Smooth muscle cell (in vitro differentiated cells): ENCODE data around the gene AVPR2. TPM values are rescaled to one million over a fixed set of nuclear protein-coding genes. Genes with fewer than 3 reads are reported as not detected.

ENCODE experiments used
- DNase-seq: peaks from one replicate; lab custom pipeline; 2025; ENCODE audit not compliant: unreplicated experiment; lab: John Stamatoyannopoulos, UW
- H2AFZ ChIP-seq: fragments of 200-600 bp; sonication (generic); 2 replicates; pipeline ENCODE4 v1.6.0; 2016; ENCODE audit warnings: antibody characterized with exemption, low read depth, mild to moderate bottlenecking
- H3F3A ChIP-seq: fragments of 200-600 bp; sonication (generic); 2 replicates; pipeline ENCODE4 v1.6.0; 2017; ENCODE audit warnings: antibody characterized with exemption, low read depth
- H3K27ac ChIP-seq: fragments of 200-600 bp; sonication (generic); 2 replicates; pipeline ENCODE4 v1.5.1; 2016; ENCODE audit warnings: low read depth, mild to moderate bottlenecking
- H3K27me3 ChIP-seq: fragments of 200-600 bp; sonication (generic); 2 replicates; pipeline ENCODE4 v1.6.1; 2016; ENCODE audit warnings: low read depth, mild to moderate bottlenecking
- H3K36me3 ChIP-seq: fragments of 200-600 bp; sonication (generic); 2 replicates; pipeline ENCODE4 v1.5.1; 2016; ENCODE audit warnings: low read depth
- H3K4me1 ChIP-seq: fragments of 200-600 bp; sonication (generic); 2 replicates; pipeline ENCODE4 v1.5.1; 2016; ENCODE audit warnings: low read depth
- H3K4me2 ChIP-seq: fragments of 200-600 bp; sonication (generic); 2 replicates; pipeline ENCODE4 v1.6.0; 2016; ENCODE audit warnings: mild to moderate bottlenecking
- H3K4me3 ChIP-seq: fragments of 200-600 bp; sonication (generic); 2 replicates; pipeline ENCODE4 v1.5.1; 2016; ENCODE audit warnings: mild to moderate bottlenecking
- H3K79me2 ChIP-seq: fragments of 200-600 bp; sonication (generic); 2 replicates; pipeline ENCODE4 v1.6.0; 2016; ENCODE audit warnings: low read depth, mild to moderate bottlenecking
- H3K9ac ChIP-seq: fragments of 200-600 bp; sonication (generic); 2 replicates; pipeline ENCODE4 v1.6.0; 2016; ENCODE audit warnings: low read depth
- H3K9me3 ChIP-seq: fragments of 200-600 bp; sonication (generic); replicated peaks from 2 replicates; pipeline ENCODE4 v1.5.1; 2016; ENCODE audit warnings: low read depth
- H4K20me1 ChIP-seq: fragments of 200-600 bp; sonication (generic); 2 replicates; pipeline ENCODE4 v1.6.0; 2016; ENCODE audit warnings: low read depth
- CTCF ChIP-seq: fragments of 200-600 bp; sonication (generic); IDR thresholded peaks from 2 replicates; pipeline ENCODE4 v1.5.1; 2017; ENCODE audit warnings: borderline replicate concordance, mild to moderate bottlenecking, antibody characterized with exemption; ENCODE audit not compliant: insufficient read depth, poor library complexity, severe bottlenecking
- WGBS: methylation state at CpG from one replicate; pipeline ENCODE4 v1.1.7; 2016; ENCODE audit warnings: low lambda C conversion rate; 5-methylcytosine and 5-hydroxymethylcytosine counted together
- polyA plus RNA-seq: library from polyadenylated mRNA; unstranded; fragments of >200 nt; fragmentation: Nextera tagmentation; extraction: Ambion mirVana; gene quantifications from 2 replicates; pipeline ENCODE4 v1.2.1, GENCODE V29; 2016
- total RNA-seq: library from RNA; depleted of rRNA; stranded (reverse); fragments of >200 nt; gene quantifications from 2 replicates; pipeline ENCODE4 v1.2.3, GENCODE V29; 2014

Gene AVPR2
- total and polyA plus RNA-seq, 2 experiments from 2014 or later = not detected

- H3K4me1 ChIP-seq = no peaks in the 10 kb centered on the region
- no peak overlapping the region for H2AFZ ChIP-seq
- DNase-seq = no peak
- H3K4me3 ChIP-seq = no peak overlapping the region
- H3K36me3 ChIP-seq = no peaks in the 10 kb centered on the region
- H3K4me2 ChIP-seq = no peak overlapping the region
- H3F3A ChIP-seq = no peaks in the 10 kb centered on the region
- no peak overlapping the region for H3K9ac ChIP-seq
- H3K79me2 ChIP-seq = no peaks in the 10 kb centered on the region
- no peaks in the 10 kb centered on the region for H4K20me1 ChIP-seq
- TF ChIP-seq CTCF = no peak
- H3K9me3 ChIP-seq = no peaks in the 10 kb centered on the region
- no peaks in the 10 kb centered on the region for H3K27me3 ChIP-seq
- 88% methylated on average over 23 of the region's 28 CpGs for WGBS
- H3K27ac ChIP-seq = no peak overlapping the region
These were observed 41.1 kb upstream of the AVPR2 start for GRCh38 chrX:153863251-153863991.

GRCh38 chrX:153864101-153864500 is 40.4 kb upstream of the AVPR2 start:
- no peak overlapping the region for H3K27ac ChIP-seq
- H3K4me2 ChIP-seq = no peak overlapping the region
- no peak overlapping the region for H3K9ac ChIP-seq
- H3K36me3 ChIP-seq = no peaks in the 10 kb centered on the region
- 82% methylated on average over 10 of the region's 10 CpGs for WGBS
- no peaks in the 10 kb centered on the region for H3K79me2 ChIP-seq
- H3K4me3 ChIP-seq = no peak overlapping the region
- no peaks in the 10 kb centered on the region for H4K20me1 ChIP-seq
- H3K27me3 ChIP-seq = no peaks in the 10 kb centered on the region
- no peaks in the 10 kb centered on the region for H3K9me3 ChIP-seq
- no peak for TF ChIP-seq CTCF
- DNase-seq = no peak
- no peaks in the 10 kb centered on the region for H3K4me1 ChIP-seq
- H2AFZ ChIP-seq = no peak overlapping the region
- no peaks in the 10 kb centered on the region for H3F3A ChIP-seq

GRCh38 chrX:153864561-153865320 is 39.7 kb upstream of the AVPR2 start:
- Histone ChIP-seq H3K4me2 (no peak overlapping the region), H3K27ac (no peak overlapping the region), H3K36me3 (no peaks in the 10 kb centered on the region), H4K20me1 (no peaks in the 10 kb centered on the region), H3K4me3 (no peak overlapping the region), H2AFZ (no peak overlapping the region), H3K9me3 (no peaks in the 10 kb centered on the region), H3K9ac (no peak overlapping the region), H3K27me3 (no peaks in the 10 kb centered on the region), H3F3A (no peaks in the 10 kb centered on the region), H3K79me2 (no peaks in the 10 kb centered on the region), H3K4me1 (no peaks in the 10 kb centered on the region)
- DNase-seq = no peak
- WGBS = 91% methylated on average over 30 of the region's 30 CpGs
- no peak for TF ChIP-seq CTCF
